GM18508 (cell line): ENCODE results near the gene CCDC86.

Experiments
- ATAC-seq: cut with Tn5 transposase; IDR thresholded peaks from one replicate; pipeline ENCODE4 v1.9.1; 2021; ENCODE audit warnings: moderate number of reproducible peaks; ENCODE audit not compliant: insufficient read depth, unreplicated experiment

The CCDC86 gene

DNA sequence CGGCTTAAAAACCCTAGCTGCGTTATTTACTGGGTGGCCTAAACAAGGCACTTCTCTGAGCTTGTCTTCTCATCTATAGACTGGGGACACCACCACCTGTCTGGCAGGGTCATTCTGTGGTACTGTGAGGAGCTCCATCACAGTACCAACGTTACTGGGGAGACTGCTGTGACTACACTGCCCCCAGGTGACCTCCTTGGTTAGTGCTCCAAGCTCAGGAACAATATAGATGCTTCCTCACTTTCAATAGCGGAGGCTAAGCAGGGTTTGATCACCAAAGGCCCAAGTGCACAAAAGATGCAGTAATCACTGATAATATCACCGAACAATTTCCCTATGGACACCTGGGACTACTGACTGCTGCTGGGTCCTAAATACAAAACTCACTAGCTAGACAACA, 45.6 kb downstream of the CCDC86 start:
- ATAC-seq: no peak

DNA sequence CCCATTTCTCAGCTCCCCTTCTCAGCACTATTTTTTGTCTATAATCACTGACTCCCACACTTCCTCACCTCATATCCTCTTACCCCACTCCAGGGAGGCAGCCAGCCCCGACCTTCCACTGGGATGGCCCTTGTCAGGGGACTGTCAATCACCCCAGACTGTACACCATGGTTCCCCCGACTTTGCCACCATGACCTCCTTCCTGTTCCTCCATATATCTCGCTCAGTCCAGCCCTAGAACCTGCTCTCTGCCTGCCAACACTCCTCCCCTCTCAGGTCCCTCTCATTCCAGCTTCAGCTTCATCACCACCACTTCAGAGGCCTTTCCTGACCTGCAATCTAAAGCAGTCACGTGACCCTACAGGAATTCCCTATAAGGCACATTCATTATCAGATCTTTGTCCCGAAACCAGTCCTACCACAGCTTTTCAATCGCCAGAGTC, 48.0 kb downstream of the CCDC86 start:
- no peak for ATAC-seq

DNA sequence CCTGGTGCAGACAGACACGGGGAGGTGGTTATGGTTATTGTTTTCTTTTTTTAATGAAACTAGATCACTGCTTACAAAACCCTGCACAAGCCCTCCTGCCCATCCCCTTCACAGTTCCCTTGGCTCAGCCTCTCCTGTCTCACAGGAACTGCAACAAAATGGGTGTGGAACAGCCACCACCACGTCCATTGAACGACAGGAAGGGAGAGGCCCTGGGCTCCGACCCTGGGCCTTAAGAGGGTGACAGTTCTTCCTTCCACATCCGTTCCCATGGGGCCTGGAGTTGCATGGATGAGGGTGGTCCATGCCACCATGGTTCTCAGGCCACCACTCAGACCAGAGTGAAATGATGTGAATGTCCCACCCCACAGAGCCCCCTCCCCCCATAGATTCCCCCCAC, 48.8 kb downstream of the CCDC86 start:
- no peak for ATAC-seq

DNA sequence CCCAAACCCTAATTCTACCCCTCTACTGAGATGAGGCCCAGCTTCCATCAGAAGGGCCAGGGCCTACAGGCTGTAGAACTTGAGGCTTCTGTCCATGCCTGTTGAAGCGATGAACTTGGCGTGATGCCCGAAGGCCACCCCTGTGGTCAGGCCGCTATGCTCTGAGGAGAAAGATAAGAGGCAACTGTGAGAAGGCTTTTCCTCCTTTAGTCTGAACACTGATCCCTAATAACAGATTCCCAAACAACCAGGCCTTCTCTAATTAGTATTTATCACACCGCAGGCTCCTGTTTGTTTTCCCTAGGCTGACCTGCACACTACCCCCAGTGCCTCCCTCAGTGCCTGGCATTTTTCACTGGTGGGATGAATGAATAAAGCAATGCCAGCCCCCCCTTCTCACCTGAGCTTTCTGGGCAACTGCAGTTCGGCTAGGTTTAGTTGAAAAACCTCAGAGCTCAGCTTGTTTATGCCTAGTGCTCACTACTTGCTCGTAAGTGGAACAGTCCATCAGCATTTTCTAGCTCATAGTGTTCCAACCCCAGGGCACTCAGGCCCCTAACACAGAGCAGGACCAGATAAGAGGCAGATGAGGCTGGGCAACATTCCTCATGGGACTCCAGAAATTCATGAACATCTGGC, 49.3 kb downstream of the CCDC86 start:
- ATAC-seq: no peak

DNA sequence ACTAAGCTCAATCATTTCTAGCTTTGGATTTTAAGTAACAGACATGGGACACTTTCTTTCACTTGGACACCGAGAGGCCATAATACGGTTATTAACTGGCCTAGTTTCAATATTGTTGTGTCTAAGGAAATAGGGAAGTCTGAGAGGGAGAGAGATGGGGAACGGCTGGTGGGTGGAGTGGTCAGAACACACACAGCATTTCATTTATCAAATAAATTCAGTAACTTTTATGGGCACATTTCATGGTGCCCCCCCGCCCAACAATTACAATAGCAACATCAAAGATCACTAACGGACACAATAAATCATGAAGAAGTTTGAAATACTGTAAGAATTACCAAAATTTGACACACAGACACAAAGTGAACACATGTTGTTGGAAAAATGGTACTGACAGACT, 53.8 kb downstream of the CCDC86 start:
- no peak for ATAC-seq

DNA sequence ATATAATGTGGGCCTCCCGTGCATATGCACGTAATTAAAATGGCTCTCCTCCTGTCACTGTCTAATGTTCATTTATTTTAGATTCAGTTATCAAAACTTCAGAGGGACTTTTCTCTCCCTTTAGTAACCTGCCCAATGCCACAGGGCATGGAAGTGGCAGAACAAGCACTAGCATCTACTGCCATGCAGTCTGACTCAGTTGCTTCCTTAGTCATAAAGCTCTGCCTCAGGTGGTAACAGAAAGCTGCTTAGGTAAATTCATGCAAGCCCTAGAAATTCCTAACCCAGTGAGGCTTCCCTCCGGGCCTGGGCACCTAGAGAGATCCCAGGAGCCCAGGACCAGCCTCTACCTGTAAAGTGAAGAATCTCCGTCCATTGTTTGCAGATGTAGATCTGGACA, 55.6 kb downstream of the CCDC86 start:
- no peak for ATAC-seq

DNA sequence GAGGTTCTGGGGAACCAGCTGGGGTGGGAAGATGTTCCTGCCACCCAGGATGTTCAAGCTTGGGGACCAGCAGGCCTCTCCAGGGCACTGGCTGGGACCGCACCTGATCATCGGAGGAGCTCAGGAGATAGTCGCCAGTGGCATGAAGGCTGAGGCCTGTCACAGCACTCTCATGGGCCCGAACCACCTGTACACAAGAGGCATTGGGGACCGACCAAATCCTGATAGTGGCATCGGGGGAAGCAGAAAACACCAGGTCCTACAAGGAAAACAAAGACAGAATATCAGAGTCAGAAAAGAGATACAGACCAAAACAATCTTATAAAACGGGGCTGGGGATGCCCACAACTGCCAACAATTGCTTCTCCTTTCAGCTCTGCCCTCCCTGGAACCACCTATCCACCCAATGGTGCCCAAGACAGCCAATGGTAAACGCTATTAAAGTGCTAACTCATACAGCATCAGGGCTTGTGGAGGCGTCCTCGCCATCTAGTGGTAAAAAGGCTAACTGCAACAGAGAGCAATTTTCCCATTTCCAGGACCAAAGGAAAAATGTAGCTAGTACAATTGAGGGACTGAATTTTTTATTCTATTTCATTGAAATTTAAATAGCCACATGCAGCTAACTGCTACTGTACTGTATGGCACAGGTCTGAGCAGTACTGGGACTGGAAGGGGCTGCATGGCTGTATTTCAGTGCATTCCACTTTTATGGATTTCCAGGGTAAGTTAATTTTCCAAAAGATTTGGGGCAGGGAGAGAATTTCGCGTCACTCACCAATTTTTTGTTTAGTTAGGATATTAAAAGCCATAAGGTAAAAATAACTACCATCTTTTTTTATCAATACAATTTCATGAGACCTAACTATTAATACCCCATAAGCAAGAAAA, 57.4 kb downstream of the CCDC86 start:
- ATAC-seq: no peak

DNA sequence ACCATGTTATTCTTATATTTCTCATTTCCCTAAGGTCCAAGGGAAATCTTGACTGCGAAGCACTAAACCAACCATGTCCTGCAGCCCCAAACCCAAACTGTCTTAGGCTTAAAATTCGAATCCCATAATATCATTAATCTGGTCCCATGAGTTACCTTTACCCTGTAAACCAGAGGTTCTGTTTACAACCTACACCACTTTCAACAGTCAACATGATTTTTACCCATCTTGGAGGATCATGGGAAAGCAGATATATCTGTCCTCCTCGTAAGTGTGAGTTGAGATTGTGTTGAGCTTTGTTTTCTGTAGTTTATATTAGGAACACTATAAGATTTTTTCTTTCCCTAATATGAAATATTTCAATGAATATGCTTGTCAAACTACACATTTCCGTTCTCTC, 58.1 kb downstream of the CCDC86 start:
- no peak for ATAC-seq
